ENCODE data around the gene TP53I11. TPM values are rescaled to one million over a fixed set of nuclear protein-coding genes. Genes with fewer than 3 reads are reported as not detected.

TP53I11 gene
- total RNA-seq, 1 experiment from 2014 or later: 94.2 TPM

GRCh38 chr11:44886790-44887140 lies 63.9 kb downstream of the TP53I11 start:
- no peak overlapping the region for H2BK120ac ChIP-seq (ENCODE audit: low read depth, low read length, poor library complexity, severe bottlenecking)
- peak overlapping the region in 1 of 3 experiments; percentile 5; a peak in 1 of 7 replicates for H3K27ac Mint-ChIP-seq
- H3K4me1 Mint-ChIP-seq: peaks cover 32 to 52% of the 10 kb centered on the region in 2 experiments
- H4K8ac ChIP-seq (replicated peaks; ENCODE audit: insufficient read length, low read depth, low read length): no peak overlapping the region
- H2BK15ac ChIP-seq (ENCODE audit: low read depth, low read length): no peak overlapping the region
- no peak overlapping the region for H3K4me2 ChIP-seq (ENCODE audit: insufficient read depth, insufficient read length, low read length)
- H3K36me3 Mint-ChIP-seq (ENCODE audit: insufficient read depth in 1 of 3, low read depth in 3 of 3): no peaks in the 10 kb centered on the region; a peak in 2 of 7 replicates
- no peak overlapping the region for H3K9ac ChIP-seq (ENCODE audit: extremely low read depth, insufficient read length, low read length)
- no peaks in the 10 kb centered on the region for H3K9me3 ChIP-seq (ENCODE audit: control insufficient read depth, low read depth, low read length)
- no CpG with 5 or more reads among the region's 3 CpGs for WGBS (ENCODE audit: extremely low coverage, insufficient read length, low lambda C conversion rate)
- H4K20me1 ChIP-seq (ENCODE audit: control insufficient read depth, insufficient read depth, insufficient read length): no peaks in the 10 kb centered on the region
- no peak overlapping the region for H4K91ac ChIP-seq (ENCODE audit: insufficient read length, low read depth, low read length)
- no peak for DNase-seq
- H3K23ac ChIP-seq (ENCODE audit: insufficient read length, low read depth, low read length): no peak overlapping the region
- H2BK20ac ChIP-seq (ENCODE audit: low read depth, low read length, poor library complexity, severe bottlenecking): no peak overlapping the region
- H3K27ac ChIP-seq (ENCODE audit: insufficient read length, low read depth, low read length): no peak overlapping the region
- no peak overlapping the region for H3K4ac ChIP-seq (ENCODE audit: low read depth, low read length)
- no peaks in the 10 kb centered on the region for H3K79me1 ChIP-seq (ENCODE audit: insufficient read depth, low read depth, low read length, poor library complexity, severe bottlenecking)
- TF ChIP-seq CTCF (conservative IDR thresholded peaks at IDR 0.05): no peak
- H2BK5ac ChIP-seq (ENCODE audit: insufficient read length, low read length): no peak overlapping the region
- H3K27me3 Mint-ChIP-seq (ENCODE audit: low read depth): peaks cover 12% of the 10 kb centered on the region
- H3K27me3 ChIP-seq (ENCODE audit: insufficient read depth, low read length): no peaks in the 10 kb centered on the region; the same call in 1 of the 2 replicates
- no peak overlapping the region for H3K56ac ChIP-seq (ENCODE audit: insufficient read length, low read depth, low read length)
- no peak overlapping the region for H3K18ac ChIP-seq (ENCODE audit: insufficient read length, low read depth, low read length)
- H4K5ac ChIP-seq (ENCODE audit: insufficient read length, low read depth, low read length): no peak overlapping the region
- no peak overlapping the region for H3K14ac ChIP-seq (ENCODE audit: insufficient read depth, low read length)
- no peak overlapping the region for H3K4me3 Mint-ChIP-seq
- no peak overlapping the region for H2BK12ac ChIP-seq (ENCODE audit: insufficient read length, low read depth, low read length)
- H2AK5ac ChIP-seq (ENCODE audit: insufficient read length, low read length): no peak overlapping the region
- H3K4me1 ChIP-seq (ENCODE audit: insufficient read depth, low read length): peaks cover 3% of the 10 kb centered on the region; the same call in 1 of the 2 replicates
- H2AFZ ChIP-seq (ENCODE audit: low read length): no peak overlapping the region
- no peak overlapping the region for H3T11ph ChIP-seq (ENCODE audit: low read length)
- H3K79me2 ChIP-seq (ENCODE audit: insufficient read depth, low read length): no peaks in the 10 kb centered on the region
- H3K23me2 ChIP-seq (ENCODE audit: insufficient read length, low read depth, low read length, poor library complexity, severe bottlenecking): no peaks in the 10 kb centered on the region
- H3K9me3 Mint-ChIP-seq: no peaks in the 10 kb centered on the region
